ENCODE measurements around the gene KANK2.

- TF ChIP-seq CTCF (conservative IDR thresholded peaks at IDR 0.05; ENCODE audit: low read depth in 2 of 2) (no peak), EZH2 (IDR thresholded peaks at IDR 0.05; ENCODE audit: low read depth, unreplicated experiment) (no peak), POLR2AphosphoS5 (IDR thresholded peaks at IDR 0.05; ENCODE audit: low read depth) (no peak), EZH2phosphoT487 (IDR thresholded peaks at IDR 0.05; ENCODE audit: unreplicated experiment) (no peak), ZNF462 (CRISPR knock-in tag; IDR thresholded peaks at IDR 0.05) (no peak), CREB1 (CRISPR knock-in tag; IDR thresholded peaks at IDR 0.05; ENCODE audit: low read depth) (no peak)
These were observed 33.5 kb upstream of the KANK2 start for GRCh38 chr19:11230621-11231386.

Measured in GM23338 (cell line).